ENCODE data around the gene TPRG1.

DNA sequence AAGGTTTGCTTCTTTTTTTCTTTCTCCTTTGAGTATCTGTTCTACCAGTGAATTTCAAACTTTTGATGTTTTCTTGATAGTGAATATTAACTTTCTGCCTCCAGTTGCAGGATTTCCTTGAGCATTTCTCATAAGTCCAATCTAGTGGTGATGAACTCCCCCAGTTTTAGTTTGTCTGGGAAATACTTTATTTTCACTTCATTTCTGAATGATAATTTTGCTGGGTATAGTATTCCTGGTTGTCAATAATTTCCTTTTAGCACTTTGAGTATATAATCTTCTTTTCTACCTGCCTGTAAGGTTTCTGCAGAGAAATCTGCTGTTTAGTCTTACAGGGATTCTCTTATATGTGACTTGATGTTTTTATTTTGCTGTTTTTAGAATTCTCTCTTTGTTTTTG is 21.0 kb downstream of the TPRG1 start:
- no peak for TF ChIP-seq POLR2A (IDR thresholded peaks at IDR 0.05)
- TF ChIP-seq, protein P1, sequence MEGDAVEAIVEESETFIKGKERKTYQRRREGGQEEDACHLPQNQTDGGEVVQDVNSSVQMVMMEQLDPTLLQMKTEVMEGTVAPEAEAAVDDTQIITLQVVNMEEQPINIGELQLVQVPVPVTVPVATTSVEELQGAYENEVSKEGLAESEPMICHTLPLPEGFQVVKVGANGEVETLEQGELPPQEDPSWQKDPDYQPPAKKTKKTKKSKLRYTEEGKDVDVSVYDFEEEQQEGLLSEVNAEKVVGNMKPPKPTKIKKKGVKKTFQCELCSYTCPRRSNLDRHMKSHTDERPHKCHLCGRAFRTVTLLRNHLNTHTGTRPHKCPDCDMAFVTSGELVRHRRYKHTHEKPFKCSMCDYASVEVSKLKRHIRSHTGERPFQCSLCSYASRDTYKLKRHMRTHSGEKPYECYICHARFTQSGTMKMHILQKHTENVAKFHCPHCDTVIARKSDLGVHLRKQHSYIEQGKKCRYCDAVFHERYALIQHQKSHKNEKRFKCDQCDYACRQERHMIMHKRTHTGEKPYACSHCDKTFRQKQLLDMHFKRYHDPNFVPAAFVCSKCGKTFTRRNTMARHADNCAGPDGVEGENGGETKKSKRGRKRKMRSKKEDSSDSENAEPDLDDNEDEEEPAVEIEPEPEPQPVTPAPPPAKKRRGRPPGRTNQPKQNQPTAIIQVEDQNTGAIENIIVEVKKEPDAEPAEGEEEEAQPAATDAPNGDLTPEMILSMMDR (IDR thresholded peaks at IDR 0.05), result no peak

Data from body of pancreas (tissue), 4 donors.